HG03575 (cell line): ENCODE data around the gene APOL4.
"Not testable (repeated sequence)": the region's sequence is repeated elsewhere in the genome, so short reads cannot be mapped to it uniquely, and the experiment has no call there.

Experiments
- ATAC-seq: cut with Tn5 transposase; IDR thresholded peaks from one replicate; pipeline ENCODE4 v1.9.1; 2021; ENCODE audit not compliant: unreplicated experiment, insufficient number of reproducible peaks, low FRiP score; ENCODE audit errors: extremely low read depth

The APOL4 gene

DNA sequence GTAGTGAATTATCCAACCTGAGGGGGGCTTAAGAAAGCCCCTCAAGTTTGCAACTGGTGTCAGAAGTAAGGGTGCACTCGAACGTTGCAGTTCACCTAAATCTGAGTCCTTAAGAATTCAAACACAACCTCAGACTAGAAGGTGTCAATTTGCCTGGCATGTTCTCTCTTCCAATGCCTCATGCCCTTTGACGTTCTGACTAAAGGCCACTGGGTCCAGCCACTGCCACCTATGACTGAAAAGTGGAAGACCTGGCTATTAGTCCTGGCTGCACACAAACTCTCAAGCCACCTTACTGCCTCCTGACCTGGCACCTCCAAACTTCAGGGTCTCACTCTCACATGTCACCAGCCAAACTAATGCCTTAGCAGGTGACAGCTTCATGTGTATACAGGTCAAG is 8.0 kb downstream of the APOL4 start:
- no peak for ATAC-seq

DNA sequence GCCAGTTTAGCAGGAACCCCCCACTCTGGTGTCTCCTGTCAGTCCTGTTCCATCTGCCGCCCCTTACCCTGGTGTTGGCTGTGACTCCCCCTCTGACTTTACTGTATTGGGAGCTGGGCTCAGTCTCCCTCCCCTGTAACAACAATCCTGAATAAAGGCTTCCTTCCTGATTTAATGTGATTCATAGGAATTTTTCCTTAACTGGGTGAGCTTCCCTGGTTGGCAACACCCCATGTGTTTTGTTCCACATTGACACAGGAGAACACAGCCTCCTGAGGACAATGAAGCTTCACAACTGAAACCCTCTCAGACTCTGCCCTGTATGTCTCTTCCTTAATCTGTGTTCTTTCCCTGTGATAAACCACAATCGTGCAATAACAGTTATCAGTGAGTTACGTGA is 8.4 kb downstream of the APOL4 start:
- ATAC-seq, result no peak

DNA sequence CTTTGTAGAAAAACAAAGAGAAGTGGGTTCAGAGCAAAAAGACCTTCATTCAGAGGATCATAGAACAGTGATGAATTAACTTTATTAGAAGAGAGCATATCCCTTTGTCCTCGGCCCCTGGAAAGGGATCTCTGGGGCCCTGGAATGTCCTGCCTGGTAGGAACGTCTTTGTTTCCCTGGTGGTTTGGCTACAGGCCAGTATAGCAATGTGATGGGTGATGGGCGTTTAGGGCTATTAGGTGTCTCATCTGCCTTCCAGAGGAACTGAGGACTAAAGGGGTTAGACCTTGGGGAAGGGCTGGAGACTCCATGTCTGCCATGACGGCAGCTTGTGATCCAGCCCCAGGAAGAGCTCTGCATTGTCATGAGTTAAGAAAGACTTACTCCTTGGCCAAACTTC is 9.1 kb downstream of the APOL4 start:
- no peak for ATAC-seq

DNA sequence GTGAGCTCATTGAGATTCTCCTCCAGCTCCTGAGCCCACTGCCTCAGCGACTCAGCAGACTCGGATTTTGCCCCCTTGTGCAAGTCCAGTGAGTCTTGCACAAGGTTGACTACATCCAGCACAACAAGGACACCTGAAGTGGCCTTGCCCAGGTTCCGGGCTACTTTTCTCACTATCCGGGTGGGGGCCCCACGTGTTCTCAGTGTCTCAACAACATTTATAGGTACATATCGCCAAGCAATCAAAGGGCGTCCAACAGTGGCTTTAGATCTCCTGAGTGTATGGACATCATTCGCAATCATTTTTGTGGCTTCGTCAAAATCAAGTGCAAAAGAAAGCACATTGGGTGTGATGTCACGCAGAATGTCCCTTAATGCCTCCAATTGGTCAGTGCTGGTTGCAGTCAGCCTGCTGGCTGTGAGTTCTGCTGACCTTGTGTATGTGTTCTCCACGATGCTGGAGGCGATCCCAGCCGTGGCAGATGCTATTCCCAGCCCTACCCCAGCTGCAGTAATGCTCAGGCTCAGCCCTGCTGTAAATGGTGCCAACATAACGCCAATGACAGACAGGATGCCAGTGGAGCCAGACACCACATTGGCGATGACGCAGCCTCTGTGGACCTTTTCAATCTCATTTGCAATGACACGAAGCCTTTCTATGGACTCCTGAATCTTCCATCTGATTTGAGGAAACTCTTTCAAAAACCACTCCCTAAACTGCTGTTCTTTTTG is 10.3 kb downstream of the APOL4 start:
- ATAC-seq, result no peak

DNA sequence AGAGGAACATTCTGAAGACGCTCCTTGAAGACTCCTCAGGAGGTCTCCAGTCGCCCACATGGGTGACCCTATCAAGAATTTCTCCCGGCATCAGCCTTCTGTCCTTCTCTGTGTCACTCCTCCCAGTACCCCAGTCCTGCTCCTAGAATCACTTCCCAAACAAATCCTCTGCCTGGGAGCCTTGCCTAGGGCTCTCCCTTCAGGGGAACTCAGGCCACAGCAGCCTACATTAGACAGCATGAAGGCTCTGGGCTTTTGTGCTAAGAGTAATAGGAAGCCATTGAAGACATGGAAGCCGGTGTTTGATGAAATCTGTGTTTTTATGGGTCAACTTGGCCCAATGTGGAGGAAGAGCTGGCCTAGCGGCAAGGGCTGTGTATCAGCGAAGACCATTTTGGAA is 13.7 kb downstream of the APOL4 start:
- not testable (repeated sequence) for ATAC-seq

DNA sequence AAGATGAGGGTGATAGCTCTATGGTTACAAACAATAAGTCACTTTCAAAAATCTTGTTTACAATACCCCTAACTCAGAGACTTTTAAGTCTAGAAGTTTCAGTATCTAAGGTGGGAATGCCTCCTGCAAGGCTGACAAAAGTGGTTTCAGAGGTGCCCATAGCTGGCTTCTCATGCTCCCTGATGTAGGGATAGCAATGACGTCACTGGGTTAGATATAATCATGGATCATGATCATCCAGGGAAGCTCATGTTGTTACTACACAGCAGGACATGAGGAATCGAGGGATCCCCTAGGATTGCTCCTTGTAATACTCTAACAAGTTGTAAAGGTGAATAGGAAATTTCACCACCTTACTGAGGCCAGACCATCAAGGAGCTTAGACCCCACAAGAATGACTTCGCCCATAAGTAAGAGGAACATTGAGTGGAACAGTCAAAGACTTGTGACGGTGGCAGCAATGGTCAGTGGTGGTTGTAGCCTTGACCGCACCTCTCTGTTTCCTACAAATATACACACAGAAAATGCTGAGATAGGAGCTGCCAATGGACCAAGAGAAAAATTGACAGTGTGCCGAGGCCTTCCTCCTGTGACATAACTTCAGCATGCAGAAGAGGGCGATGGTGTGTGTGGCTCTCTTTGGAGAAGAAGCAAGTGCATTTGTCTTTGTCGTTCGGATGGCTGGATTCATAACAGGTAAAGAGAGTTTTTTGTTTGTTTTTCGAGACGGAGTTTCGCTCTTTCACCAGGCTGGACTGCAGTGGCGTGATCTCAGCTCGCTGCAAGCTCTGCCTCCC is 15.6 kb downstream of the APOL4 start:
- no peak for ATAC-seq

DNA sequence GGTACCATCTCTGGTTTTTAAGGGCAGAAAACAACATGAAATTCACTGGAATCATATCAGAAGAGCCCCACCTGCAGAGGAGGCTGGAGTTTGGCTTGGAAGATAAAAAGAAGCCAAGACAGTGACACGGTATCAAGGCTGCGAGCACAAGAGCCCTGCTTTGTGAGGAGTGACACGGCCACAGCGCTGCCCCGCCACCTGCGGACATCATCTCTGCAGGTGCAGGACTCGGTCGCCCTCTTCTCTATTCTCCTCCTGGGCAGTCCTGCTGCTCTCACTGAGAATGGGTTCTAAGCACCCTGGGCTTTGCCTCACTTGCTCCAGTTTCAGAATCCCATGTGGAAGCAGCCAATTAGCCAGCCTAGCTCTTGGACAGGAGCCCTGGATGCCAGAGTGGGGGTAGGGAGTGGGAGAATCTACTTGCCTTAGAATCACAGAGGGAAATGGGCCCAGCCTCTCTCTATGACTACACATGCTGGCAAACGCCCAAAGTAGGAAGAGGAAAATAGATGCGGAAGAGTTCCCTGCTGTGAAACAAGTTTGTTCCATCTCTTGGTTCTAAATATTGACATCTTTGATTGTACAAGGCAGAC is 17.1 kb downstream of the APOL4 start:
- no peak for ATAC-seq

DNA sequence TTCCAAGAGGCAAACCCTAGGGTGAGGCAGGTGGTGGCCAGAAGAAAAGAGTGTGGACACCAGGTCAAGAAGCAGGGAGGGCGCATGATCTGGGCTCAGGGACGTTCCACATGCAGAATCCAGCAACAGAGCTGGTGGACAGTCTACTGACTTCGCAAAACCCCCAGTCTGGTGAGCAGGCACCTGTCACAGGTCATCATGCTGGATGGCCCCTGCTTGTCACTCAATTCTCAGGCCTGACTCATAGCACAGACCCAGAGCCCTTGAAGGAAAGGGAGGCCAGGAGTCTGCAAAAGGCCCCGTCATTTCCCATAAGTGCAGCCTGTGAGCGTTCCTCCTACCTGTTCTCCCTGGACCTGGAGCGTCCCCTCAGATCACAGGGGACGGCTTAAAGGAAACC is 18.2 kb downstream of the APOL4 start:
- ATAC-seq, result no peak

DNA sequence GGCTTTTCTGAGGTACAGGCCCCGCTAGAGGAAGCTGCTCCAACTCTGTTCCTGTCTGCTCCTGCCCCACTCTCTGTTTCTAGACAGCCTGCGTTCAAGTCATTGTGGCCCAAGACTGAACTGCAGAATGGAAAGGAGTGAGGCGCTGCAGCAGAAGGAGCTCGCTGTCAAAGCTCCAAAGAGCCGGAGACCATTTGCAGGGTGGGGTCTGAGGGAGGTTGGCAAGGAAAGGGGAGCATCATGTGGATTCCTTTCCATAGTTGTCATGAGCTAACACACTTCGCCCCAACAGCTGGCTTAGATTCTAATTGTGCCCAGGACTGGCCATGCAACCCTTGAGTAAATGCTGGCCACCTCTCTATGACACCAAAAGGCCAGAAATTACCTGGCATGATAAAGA is 18.8 kb downstream of the APOL4 start:
- ATAC-seq, result no peak

DNA sequence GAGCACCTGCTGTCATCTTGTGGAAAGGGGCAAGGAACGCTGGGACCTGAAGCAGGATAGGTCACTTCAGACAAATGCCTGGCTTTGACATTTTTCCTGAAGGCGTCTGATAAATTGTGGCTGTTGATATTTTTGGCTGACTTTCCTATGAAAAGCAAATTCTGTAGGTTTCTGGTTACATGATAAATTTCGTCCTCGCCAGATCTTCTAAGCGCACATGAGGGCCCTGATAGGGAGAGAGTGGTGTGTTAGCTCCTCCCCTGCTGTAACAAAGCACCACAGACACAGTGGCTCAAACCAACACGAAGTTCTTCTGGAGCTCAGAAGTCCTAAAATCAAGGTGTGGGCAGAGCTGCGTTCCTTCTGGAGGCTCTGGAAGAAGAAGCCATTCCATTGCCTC is 19.6 kb downstream of the APOL4 start:
- no peak for ATAC-seq

DNA sequence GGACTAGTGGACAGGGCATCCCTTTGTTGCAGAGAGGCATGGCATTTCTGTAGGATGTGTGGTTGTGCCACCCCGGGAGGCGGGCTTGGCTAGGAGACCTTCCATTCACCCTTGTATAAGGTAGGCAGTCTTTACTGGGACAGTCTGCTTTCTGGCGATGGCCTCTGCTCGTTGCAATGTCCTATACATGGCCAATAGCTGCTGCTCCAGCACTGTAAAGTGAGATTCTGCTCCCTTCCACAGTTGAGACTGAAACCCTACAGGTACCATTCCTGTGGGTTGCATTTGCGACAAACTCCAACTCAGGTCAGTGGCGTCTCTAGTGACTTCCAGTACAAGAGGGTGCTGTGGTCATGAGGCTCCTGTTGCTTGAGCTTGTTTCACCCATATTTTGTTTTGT is 20.7 kb downstream of the APOL4 start:
- ATAC-seq, result no peak

DNA sequence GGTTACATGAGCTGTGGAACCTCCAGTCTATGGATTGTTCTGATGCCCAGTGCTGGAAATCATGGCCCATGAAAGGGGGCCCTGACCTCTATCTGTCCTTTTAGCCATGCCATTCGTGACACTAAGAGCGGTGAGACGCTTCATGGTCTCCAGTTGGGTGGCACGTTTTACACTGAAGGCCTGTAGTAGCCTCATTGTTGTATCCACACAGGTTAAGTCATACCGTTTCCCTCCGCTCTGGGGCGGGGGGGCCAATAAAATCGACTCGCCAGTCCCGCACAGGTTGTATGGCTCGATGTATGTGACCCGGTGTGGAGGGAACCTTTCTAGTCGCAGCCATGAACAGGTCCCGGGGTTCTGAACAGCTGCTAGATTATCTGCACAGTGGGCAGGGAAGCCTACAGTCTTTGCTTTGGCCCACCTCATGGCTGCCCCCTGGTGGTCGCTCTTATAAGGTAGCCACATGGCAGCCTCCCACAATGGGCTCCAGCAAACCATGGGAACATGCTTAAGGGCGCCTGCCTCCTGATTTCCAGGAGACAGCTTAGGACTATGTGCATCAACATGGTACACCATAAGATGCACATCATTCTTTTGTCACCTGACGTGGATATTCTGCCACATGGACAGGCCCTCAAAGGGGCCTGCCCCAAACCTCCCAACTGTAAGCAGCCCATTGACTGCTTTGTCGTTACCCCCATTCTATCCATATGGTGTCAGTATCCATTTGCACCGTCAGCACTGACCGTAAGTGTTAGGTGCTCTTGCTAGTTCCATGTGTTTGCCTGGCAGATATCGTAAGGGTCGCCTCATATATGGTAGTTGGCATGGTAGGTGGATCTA is 21.4 kb downstream of the APOL4 start:
- ATAC-seq, result no peak

DNA sequence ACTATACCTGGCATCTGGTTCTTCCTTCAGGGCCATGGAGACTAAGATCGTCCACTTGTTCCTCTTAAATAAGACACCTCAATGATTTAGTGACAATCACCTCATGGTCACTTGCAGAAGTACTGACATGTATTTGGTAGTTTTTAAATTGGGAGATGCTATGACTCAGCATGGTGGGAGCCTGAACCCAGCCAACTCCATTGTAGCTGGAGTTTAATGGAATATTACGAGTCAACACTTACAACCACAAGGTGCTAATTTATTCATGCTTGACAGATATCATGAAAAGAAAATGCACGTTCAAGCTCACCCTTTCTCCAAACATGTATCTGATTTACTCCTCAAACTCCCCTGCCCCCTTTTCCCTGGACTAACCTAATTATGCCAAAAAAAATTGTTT is 24.4 kb downstream of the APOL4 start:
- no peak for ATAC-seq

DNA sequence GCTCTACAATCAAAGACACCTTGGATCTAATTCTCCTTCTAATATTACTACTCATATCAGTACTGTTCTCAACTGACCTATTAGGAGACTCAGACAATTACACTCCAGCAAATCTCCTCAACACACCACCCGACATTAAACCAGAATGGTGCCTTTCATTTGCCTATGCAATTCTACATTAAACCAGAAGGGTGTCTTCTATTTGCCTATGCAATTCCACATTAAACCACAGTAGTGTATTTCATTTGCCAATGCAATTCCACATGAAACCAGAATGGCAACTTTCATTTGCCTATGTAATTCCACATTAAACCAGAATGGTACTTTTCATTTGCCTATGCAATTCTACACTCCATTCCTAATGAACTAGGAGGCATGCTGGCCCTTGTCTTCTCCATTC is 25.7 kb downstream of the APOL4 start:
- no peak for ATAC-seq

DNA sequence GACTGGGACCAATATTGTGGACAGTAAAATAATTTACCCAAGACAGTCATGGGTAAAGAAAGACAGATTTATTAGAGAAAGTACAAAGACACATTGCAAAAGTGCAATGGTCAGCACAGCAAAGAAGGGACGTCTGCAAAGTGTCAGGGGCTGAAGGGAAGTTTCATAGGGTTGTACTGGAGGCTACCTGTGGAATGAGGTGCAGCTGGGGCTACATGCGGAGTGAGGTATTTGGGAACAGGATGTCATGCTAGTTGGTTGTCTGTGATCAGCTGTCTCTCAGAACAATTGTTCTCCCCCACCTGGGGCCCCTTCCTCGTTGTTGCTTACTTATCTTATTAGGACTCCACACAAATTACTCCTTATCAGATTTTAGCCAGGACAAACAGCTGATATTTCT is 29.7 kb downstream of the APOL4 start:
- ATAC-seq, result no peak

DNA sequence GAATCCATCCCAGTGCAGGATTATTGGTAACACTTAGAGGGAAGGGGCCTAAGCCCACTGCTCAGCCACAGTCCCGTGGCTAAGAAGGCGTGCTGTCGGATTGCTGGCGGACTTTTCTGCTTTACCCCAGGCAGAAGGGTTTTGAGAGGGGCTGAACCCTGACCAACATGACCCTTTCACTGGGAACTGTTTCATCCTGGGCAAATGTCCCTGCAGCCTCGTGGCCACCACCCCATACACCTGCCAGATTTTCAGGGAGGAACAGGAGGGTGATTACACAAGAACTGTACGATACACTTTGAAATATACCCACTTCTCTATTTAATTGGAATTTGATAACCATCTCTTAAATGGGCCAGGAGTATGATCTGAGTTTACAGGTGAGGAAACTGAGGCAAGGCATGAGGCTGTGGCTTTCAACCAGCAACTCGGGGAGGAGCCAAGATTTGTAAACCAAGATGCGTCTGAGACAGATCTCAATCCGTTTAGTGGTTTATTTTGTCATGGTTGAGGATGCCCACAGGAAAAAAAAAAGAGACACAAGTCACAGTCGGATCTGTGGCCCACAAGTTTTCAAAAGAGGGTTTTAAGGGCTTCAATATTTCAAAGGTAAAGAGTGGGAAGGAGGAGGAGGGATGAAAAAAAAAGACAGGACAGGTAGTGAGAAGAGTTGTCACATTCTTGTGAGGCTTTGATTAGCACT is 34.9 kb downstream of the APOL4 start:
- ATAC-seq, result no peak

DNA sequence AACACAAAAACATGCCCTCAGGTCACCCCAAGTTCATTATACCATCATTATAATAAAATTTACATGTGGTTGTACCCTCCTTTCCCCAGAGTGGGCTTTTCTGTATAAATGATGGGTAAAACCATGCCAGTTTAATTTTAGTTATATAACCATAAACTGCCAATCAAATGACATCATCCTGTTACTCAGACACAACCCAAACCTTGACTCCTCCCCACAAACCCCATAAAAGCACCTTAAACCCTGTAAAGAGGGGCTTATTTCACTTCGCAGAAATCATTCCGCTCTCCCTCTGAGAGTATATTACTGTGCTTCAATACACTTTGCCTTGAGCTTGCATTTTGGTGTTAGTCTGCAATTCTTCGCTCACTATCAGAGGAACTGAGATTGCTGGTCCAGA is 35.5 kb downstream of the APOL4 start:
- no peak for ATAC-seq

DNA sequence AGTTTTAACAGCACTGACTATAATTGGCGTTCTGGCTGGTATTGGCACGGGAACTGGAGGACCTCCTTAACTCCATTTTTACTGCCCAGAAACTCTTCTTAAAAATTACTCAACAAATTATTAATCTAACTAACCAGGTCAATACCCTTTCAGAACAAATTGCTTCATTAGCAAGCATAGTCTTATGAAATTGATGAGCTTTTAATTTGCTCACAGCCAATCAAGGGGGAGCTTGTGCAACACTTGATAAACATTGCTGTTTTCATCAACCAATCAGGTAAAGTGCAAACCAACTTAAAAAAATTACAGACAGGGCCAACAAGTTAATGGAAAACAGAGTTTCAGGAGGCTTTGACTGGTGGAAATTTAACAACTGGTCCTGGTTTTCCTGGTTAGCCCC is 36.5 kb downstream of the APOL4 start:
- no peak for ATAC-seq

DNA sequence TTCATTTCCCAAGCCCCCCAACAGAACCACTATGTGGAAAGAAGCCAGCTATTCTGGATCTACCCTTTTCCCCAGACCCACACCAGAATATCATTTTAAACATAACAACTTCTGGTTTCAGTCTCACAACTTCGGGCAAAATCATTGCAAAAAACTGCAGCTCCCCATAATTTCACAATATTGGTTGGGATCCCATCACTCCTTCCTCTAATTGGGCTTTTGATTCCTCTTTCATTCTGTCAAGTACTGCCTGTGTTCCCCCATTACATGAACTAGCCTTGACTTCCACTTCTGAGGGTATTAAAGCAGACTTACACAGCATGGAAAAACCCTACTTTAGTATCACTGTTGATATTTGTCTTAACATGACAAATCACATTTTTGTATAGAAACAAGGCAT is 37.0 kb downstream of the APOL4 start:
- ATAC-seq, result no peak
